ENCODE results near the gene PHTF1. TPM values are rescaled to one million over a fixed set of nuclear protein-coding genes. Genes with fewer than 3 reads are reported as not detected.

PHTF1 gene
- total and polyA plus RNA-seq, 8 donors = 3.9 to 48.2 (median 15.5) TPM

- Histone ChIP-seq H3K36me3 (peaks cover under 1 to 61% (median 44%) of the 10 kb centered on the region in 4 donors), H3K4me3 (no peak overlapping the region), H3K4me1 (no peaks in the 10 kb centered on the region), H3K27me3 (no peaks in the 10 kb centered on the region), H3K27ac (no peak overlapping the region), H3K9me3 (no peaks in the 10 kb centered on the region)
- intact Hi-C loops (cut with DNase I; ENCODE audit: low total_unique reads) = no loop called here
- no peak for TF ChIP-seq CTCF (IDR thresholded peaks at IDR 0.05)
- no peak for TF ChIP-seq POLR2A (IDR thresholded peaks at IDR 0.05)
- TF ChIP-seq POLR2AphosphoS5 (IDR thresholded peaks at IDR 0.05) = no peak
- TF ChIP-seq EP300 (IDR thresholded peaks at IDR 0.05) = no peak
- no peak for DNase-seq
Measured at GRCh38 chr1:113648478-113648877, 110.8 kb downstream of the PHTF1 start.

GRCh38 chr1:113647164-113647563 is 112.1 kb downstream of the PHTF1 start:
- no peaks in the 10 kb centered on the region for H3K27me3 ChIP-seq
- H3K36me3 ChIP-seq = peaks cover 0 to 63% (median 46%) of the 10 kb centered on the region in 4 donors
- no peak overlapping the region for H3K4me3 ChIP-seq
- H3K27ac ChIP-seq = no peak overlapping the region
- DNase-seq = no peak
- no peaks in the 10 kb centered on the region for H3K4me1 ChIP-seq
- WGBS, 5 donors = 97 to 100% (median 98%) methylated on average over 1 of the region's 1 CpG
- TF ChIP-seq POLR2A (IDR thresholded peaks at IDR 0.05) (no peak), CTCF (IDR thresholded peaks at IDR 0.05) (no peak), EP300 (IDR thresholded peaks at IDR 0.05) (no peak), POLR2AphosphoS5 (IDR thresholded peaks at IDR 0.05) (no peak)
- intact Hi-C loops (cut with DNase I; ENCODE audit: low total_unique reads) = no loop called here
- no peaks in the 10 kb centered on the region for H3K9me3 ChIP-seq

Other genes starting within 250 kb of the PHTF1 start
- 10 to 100 TPM; 10.7 to 58.9 (median 27.5) TPM for gene RSBN1, start 53.0 kb upstream of the PHTF1 start, total RNA-seq
- 1 to 10 TPM; 2.8 to 4.1 (median 3.5) TPM for gene RSBN1, start 53.0 kb upstream of the PHTF1 start, polyA plus RNA-seq
- gene PTPN22, start 112.2 kb upstream of the PHTF1 start, total RNA-seq = 1 to 10 TPM in 4 of 5 donors, not detected in 1; 1.7 to 8.5 (median 4.2) TPM
- gene PTPN22, start 112.2 kb upstream of the PHTF1 start, polyA plus RNA-seq = 1 to 10 TPM in 2 of 3 donors, under 1 TPM in 1; 0.93 to 2.1 (median 1.6) TPM
- 100 to 1,000 TPM in 1 of 5 donors, 10 to 100 TPM in 4; 33.3 to 425 (median 46.0) TPM for gene BCL2L15, start 128.1 kb upstream of the PHTF1 start, total RNA-seq
- 10 to 100 TPM; 11.3 to 34.1 (median 22.1) TPM for gene BCL2L15, start 128.1 kb upstream of the PHTF1 start, polyA plus RNA-seq
- gene AP4B1, start 145.3 kb upstream of the PHTF1 start, total RNA-seq = 10 to 100 TPM in 3 of 5 donors, 1 to 10 TPM in 2; 4.0 to 34.0 (median 11.7) TPM
- 10 to 100 TPM in 2 of 3 donors, 1 to 10 TPM in 1; 8.8 to 21.5 (median 11.8) TPM for gene AP4B1, start 145.3 kb upstream of the PHTF1 start, polyA plus RNA-seq
- gene DCLRE1B, start 145.8 kb upstream of the PHTF1 start, total RNA-seq = 1 to 10 TPM in 2 of 5 donors, under 1 TPM in 1, not detected in 2; 0.45 to 3.9 (median 3.0) TPM
- 1 to 10 TPM; 1.2 to 2.2 (median 1.6) TPM for gene DCLRE1B, start 145.8 kb upstream of the PHTF1 start, polyA plus RNA-seq
- gene HIPK1, start 169.8 kb upstream of the PHTF1 start, total RNA-seq = 10 to 100 TPM; 22.0 to 70.3 (median 42.0) TPM
- 10 to 100 TPM in 2 of 3 donors, 1 to 10 TPM in 1; 8.7 to 22.6 (median 12.8) TPM for gene HIPK1, start 169.8 kb upstream of the PHTF1 start, polyA plus RNA-seq
- 10 to 100 TPM in 4 of 5 donors, 1 to 10 TPM in 1; 2.9 to 84.3 (median 32.7) TPM for gene OLFML3, start 220.0 kb upstream of the PHTF1 start, total RNA-seq
- 10 to 100 TPM; 16.6 to 23.1 (median 19.9) TPM for gene OLFML3, start 220.0 kb upstream of the PHTF1 start, polyA plus RNA-seq

Measured in stomach (tissue), 9 donors.